Right atrium auricular region (tissue), 2 donors: ENCODE results near the gene UNK. TPM values are rescaled to one million over a fixed set of nuclear protein-coding genes. Genes with fewer than 3 reads are reported as not detected.
A peak's percentile ranks its signal among the peaks of the same experiment; 100 is the strongest.

Experiments
- DNase-seq: peaks from one replicate; pipeline ENCODE4 v3.0.0-alpha.2; 2019; ENCODE audit warnings: low spot score
- H3K27ac ChIP-seq, 2 donors: fragments of 200-600 bp; sonication (generic); 1 replicate in 1 of 2; 2 replicates in 1 of 2; pipeline ENCODE4 v1.5.1; 2016 to 2019
- H3K27me3 ChIP-seq, 2 donors: fragments of 200-600 bp; sonication (generic); one replicate each; pipeline versions ENCODE4 v1.5.1 to v1.6.0; 2017 to 2019
- H3K36me3 ChIP-seq: fragments of 200-600 bp; sonication (generic); one replicate; pipeline ENCODE4 v1.5.1; 2016
- H3K4me1 ChIP-seq, 2 donors: fragments of 200-600 bp; sonication (generic); one replicate each; pipeline versions ENCODE4 v1.5.1 to v1.6.0; 2017 to 2019
- H3K4me3 ChIP-seq, 2 donors: fragments of 200-600 bp; sonication (generic); 1 replicate in 1 of 2; 2 replicates in 1 of 2; pipeline ENCODE4 v1.5.1; 2017 to 2019; ENCODE audit warnings: mild to moderate bottlenecking in 1 of 2, moderate library complexity in 1 of 2
- H3K9me3 ChIP-seq, 2 donors: fragments of 200-600 bp; sonication (generic); one replicate each; pipeline ENCODE4 v1.5.1; 2019
- CTCF ChIP-seq, 2 donors: fragments of 200-600 bp; sonication (generic); IDR thresholded peaks; one replicate each; pipeline ENCODE4 v1.5.1; 2019; ENCODE audit warnings: antibody characterized with exemption in 2 of 2
- total RNA-seq, 2 donors: library from RNA; depleted of rRNA; stranded (reverse); fragments of >200 nt; gene quantifications; one replicate each; pipeline ENCODE4 v1.1.0, GENCODE V29; 2016

UNK gene
- total RNA-seq, 2 donors from 2014 or later: 18.8 to 25.3 TPM

- Histone ChIP-seq H3K27me3 (no peaks in the 10 kb centered on the region), H3K9me3 (no peaks in the 10 kb centered on the region), H3K27ac (peak overlapping the region; percentile 79), H3K4me1 (peaks cover 0 to 40% of the 10 kb centered on the region in 2 donors), H3K36me3 (peaks cover 17% of the 10 kb centered on the region), H3K4me3 (no peak overlapping the region)
- no peak for DNase-seq
- TF ChIP-seq CTCF (IDR thresholded peaks at IDR 0.05): no peak
Observed at GRCh38 chr17:75832164-75832651, 47.6 kb downstream of the UNK start.

GRCh38 chr17:75832652-75833400 lies 48.2 kb downstream of the UNK start:
- no peaks in the 10 kb centered on the region for H3K9me3 ChIP-seq
- no peak for DNase-seq
- peaks cover 0 to 34% of the 10 kb centered on the region in 2 donors for H3K4me1 ChIP-seq
- peak overlapping the region; percentile 79 for H3K27ac ChIP-seq
- no peaks in the 10 kb centered on the region for H3K27me3 ChIP-seq
- peaks cover 17% of the 10 kb centered on the region for H3K36me3 ChIP-seq
- no peak overlapping the region for H3K4me3 ChIP-seq
- TF ChIP-seq CTCF (IDR thresholded peaks at IDR 0.05): no peak

- DNase-seq: no peak
- H3K36me3 ChIP-seq: peaks cover 17% of the 10 kb centered on the region
Observed at GRCh38 chr17:75834279-75834920, 49.8 kb downstream of the UNK start.

GRCh38 chr17:75834928-75835653 lies 50.5 kb downstream of the UNK start:
- H3K4me1 ChIP-seq: peaks cover 0 to 25% of the 10 kb centered on the region in 2 donors
- no peak for DNase-seq
- H3K27ac ChIP-seq: no peak overlapping the region
- H3K36me3 ChIP-seq: peaks cover 17% of the 10 kb centered on the region
- no peaks in the 10 kb centered on the region for H3K9me3 ChIP-seq
- H3K27me3 ChIP-seq: no peaks in the 10 kb centered on the region
- H3K4me3 ChIP-seq: no peak overlapping the region
- TF ChIP-seq CTCF (IDR thresholded peaks at IDR 0.05): no peak

More at GRCh38 chr17:75834279-75834920, 49.8 kb downstream of the UNK start:
- H3K27ac ChIP-seq: no peak overlapping the region
- H3K9me3 ChIP-seq: no peaks in the 10 kb centered on the region
- no peak for TF ChIP-seq CTCF (IDR thresholded peaks at IDR 0.05)
- H3K4me1 ChIP-seq: peaks cover 0 to 25% of the 10 kb centered on the region in 2 donors
- H3K4me3 ChIP-seq: no peak overlapping the region
- no peaks in the 10 kb centered on the region for H3K27me3 ChIP-seq

GRCh38 chr17:75835654-75835987 lies 51.0 kb downstream of the UNK start:
- Histone ChIP-seq H3K4me3 (no peak overlapping the region), H3K36me3 (peaks cover 14% of the 10 kb centered on the region), H3K9me3 (no peaks in the 10 kb centered on the region), H3K27me3 (no peaks in the 10 kb centered on the region), H3K27ac (no peak overlapping the region), H3K4me1 (peaks cover 0 to 25% of the 10 kb centered on the region in 2 donors)
- no peak for TF ChIP-seq CTCF (IDR thresholded peaks at IDR 0.05)
- DNase-seq: no peak
